ENCODE results near the gene IFIT5.

DNA sequence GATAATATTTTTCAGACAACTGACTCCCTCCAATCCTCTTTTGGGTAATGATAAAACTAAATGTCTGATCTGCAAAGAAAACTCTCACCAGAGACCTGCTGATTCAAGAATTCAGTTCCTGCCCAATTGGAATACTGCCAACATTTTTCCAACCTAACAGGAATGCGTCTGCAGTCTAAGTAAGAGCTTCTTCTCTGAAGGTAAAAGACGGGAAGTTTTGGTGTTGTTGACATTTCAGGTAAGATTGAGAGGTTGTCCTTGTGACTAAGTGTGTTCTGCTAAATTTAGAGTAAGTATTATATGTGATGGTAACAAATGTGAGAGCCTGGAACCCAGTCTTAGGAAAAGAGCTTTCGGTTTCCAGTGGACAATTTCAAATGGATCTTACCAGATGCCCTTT is 17.6 kb downstream of the IFIT5 start:
- TF ChIP-seq, protein P1, sequence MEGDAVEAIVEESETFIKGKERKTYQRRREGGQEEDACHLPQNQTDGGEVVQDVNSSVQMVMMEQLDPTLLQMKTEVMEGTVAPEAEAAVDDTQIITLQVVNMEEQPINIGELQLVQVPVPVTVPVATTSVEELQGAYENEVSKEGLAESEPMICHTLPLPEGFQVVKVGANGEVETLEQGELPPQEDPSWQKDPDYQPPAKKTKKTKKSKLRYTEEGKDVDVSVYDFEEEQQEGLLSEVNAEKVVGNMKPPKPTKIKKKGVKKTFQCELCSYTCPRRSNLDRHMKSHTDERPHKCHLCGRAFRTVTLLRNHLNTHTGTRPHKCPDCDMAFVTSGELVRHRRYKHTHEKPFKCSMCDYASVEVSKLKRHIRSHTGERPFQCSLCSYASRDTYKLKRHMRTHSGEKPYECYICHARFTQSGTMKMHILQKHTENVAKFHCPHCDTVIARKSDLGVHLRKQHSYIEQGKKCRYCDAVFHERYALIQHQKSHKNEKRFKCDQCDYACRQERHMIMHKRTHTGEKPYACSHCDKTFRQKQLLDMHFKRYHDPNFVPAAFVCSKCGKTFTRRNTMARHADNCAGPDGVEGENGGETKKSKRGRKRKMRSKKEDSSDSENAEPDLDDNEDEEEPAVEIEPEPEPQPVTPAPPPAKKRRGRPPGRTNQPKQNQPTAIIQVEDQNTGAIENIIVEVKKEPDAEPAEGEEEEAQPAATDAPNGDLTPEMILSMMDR (IDR thresholded peaks at IDR 0.05 in 8 of 11, conservative IDR thresholded peaks at IDR 0.05 in 3 of 11) = no peak
- TF ChIP-seq POLR2A (IDR thresholded peaks at IDR 0.05) = no peak
